Ectodermal cell (in vitro differentiated cells): ENCODE results near the gene KLHDC1. TPM values are rescaled to one million over a fixed set of nuclear protein-coding genes. Genes with fewer than 3 reads are reported as not detected.
"Not testable (repeated sequence)": the region's sequence is repeated elsewhere in the genome, so short reads cannot be mapped to it uniquely, and the experiment has no call there.

ENCODE experiments used
- H3K27ac ChIP-seq: 2 replicates; pipeline ENCODE4 v1.7.0; 2013; ENCODE audit warnings: mild to moderate bottlenecking, low read depth, low read length; ENCODE audit not compliant: insufficient read depth, poor library complexity, severe bottlenecking
- H3K27me3 ChIP-seq: 2 replicates; pipeline ENCODE4 v1.7.0; 2013; ENCODE audit warnings: mild to moderate bottlenecking, low read length; ENCODE audit not compliant: insufficient read depth, control insufficient read depth, poor library complexity, severe bottlenecking
- H3K36me3 ChIP-seq: one replicate; pipeline ENCODE4 v1.7.0; 2013; ENCODE audit warnings: low read length; ENCODE audit not compliant: control insufficient read depth, insufficient read depth
- H3K4me1 ChIP-seq: one replicate; pipeline ENCODE4 v1.7.0; 2013; ENCODE audit warnings: low read length; ENCODE audit not compliant: control insufficient read depth, insufficient read depth
- H3K4me3 ChIP-seq: 2 replicates; pipeline ENCODE4 v1.7.0; 2013; ENCODE audit warnings: low read depth, low read length, control low read depth; ENCODE audit not compliant: insufficient read depth
- H3K9me3 ChIP-seq: 2 replicates; pipeline ENCODE4 v1.7.0; 2013; ENCODE audit warnings: mild to moderate bottlenecking, low read length, moderate library complexity; ENCODE audit not compliant: control insufficient read depth
- WGBS, 2 experiments: methylation state at CpG; one replicate each; pipeline ENCODE4 v1.1.7; 2013; ENCODE audit warnings: missing lambda C conversion rate in 2 of 2; 5-methylcytosine and 5-hydroxymethylcytosine counted together
- polyA plus RNA-seq, 4 experiments: library from polyadenylated mRNA; stranded (reverse); fragments of 50-300 nt; gene quantifications; one replicate each; pipeline ENCODE4 v1.2.3, GENCODE V29; 2013

The KLHDC1 gene
- 0.74 TPM for polyA plus RNA-seq (2013, experiment 1 of 4)
- 0.96 TPM for polyA plus RNA-seq (2013, experiment 2 of 4)
- polyA plus RNA-seq (2013, experiment 3 of 4), result 1.0 TPM
- 1.1 TPM for polyA plus RNA-seq (2013, experiment 4 of 4)

- no peaks in the 10 kb centered on the region for H3K4me1 ChIP-seq
- H3K9me3 ChIP-seq, result no peaks in the 10 kb centered on the region
- peak within 1 kb of the TSS; percentile 26 for H3K27ac ChIP-seq
- no peaks in the 10 kb centered on the region for H3K36me3 ChIP-seq
- peak within 1 kb of the TSS; percentile 67 for H3K4me3 ChIP-seq
- peaks cover 26% of the 10 kb centered on the region for H3K27me3 ChIP-seq
- 3 to 4% methylated on average over 83 to 87 of the region's 88 CpGs for WGBS, 2 experiments
Observed at GRCh38 chr14:49692811-49693734, at the start of gene KLHDC1. TSS of gene KLHDC1 (plus strand) at chr14:49693120. CDS start at chr14:49693195, 75 bp downstream.

- no peak overlapping the region for H3K27ac ChIP-seq
- no peaks in the 10 kb centered on the region for H3K36me3 ChIP-seq
- 94 to 98% methylated on average over 5 to 6 of the region's 6 CpGs for WGBS, 2 experiments
- no peak overlapping the region for H3K4me3 ChIP-seq
- no peaks in the 10 kb centered on the region for H3K27me3 ChIP-seq
- no peaks in the 10 kb centered on the region for H3K4me1 ChIP-seq
- H3K9me3 ChIP-seq, result no peaks in the 10 kb centered on the region
Observed at GRCh38 chr14:49653508-49653907, 39.4 kb upstream of the KLHDC1 start.

GRCh38 chr14:49654511-49654910 is 38.4 kb upstream of the KLHDC1 start:
- Histone ChIP-seq H3K27ac (no peak overlapping the region), H3K36me3 (no peaks in the 10 kb centered on the region), H3K4me3 (no peak overlapping the region), H3K9me3 (no peaks in the 10 kb centered on the region), H3K27me3 (no peaks in the 10 kb centered on the region), H3K4me1 (no peaks in the 10 kb centered on the region)
- WGBS, 2 experiments, result 91% methylated on average over 2 of the region's 3 CpGs; no CpG with 5 or more reads in 1 of the 2 experiments

GRCh38 chr14:49657500-49657899 is 35.4 kb upstream of the KLHDC1 start:
- H3K9me3 ChIP-seq, H3K36me3 ChIP-seq, H3K27me3 ChIP-seq, H3K27ac ChIP-seq, H3K4me3 ChIP-seq, H3K4me1 ChIP-seq: not testable (repeated sequence)
- WGBS, 2 experiments, result 90 to 97% methylated on average over 5 to 6 of the region's 6 CpGs

- no peak overlapping the region for H3K27ac ChIP-seq
- WGBS, 2 experiments, result 80 to 93% methylated on average over 1 of the region's 2 CpGs
- no peaks in the 10 kb centered on the region for H3K36me3 ChIP-seq
Observed at GRCh38 chr14:49659526-49660455, 33.1 kb upstream of the KLHDC1 start.

GRCh38 chr14:49670475-49670874 is 22.4 kb upstream of the KLHDC1 start:
- no peak overlapping the region for H3K27ac ChIP-seq
- no peaks in the 10 kb centered on the region for H3K27me3 ChIP-seq
- H3K36me3 ChIP-seq, result peaks cover 12% of the 10 kb centered on the region
- H3K4me3 ChIP-seq, result no peak overlapping the region
- no peaks in the 10 kb centered on the region for H3K9me3 ChIP-seq
- H3K4me1 ChIP-seq, result no peaks in the 10 kb centered on the region

More at GRCh38 chr14:49659526-49660455, 33.1 kb upstream of the KLHDC1 start:
- H3K4me3 ChIP-seq, result no peak overlapping the region
- H3K9me3 ChIP-seq, result no peaks in the 10 kb centered on the region
- no peaks in the 10 kb centered on the region for H3K4me1 ChIP-seq
- no peaks in the 10 kb centered on the region for H3K27me3 ChIP-seq

GRCh38 chr14:49673586-49673985 is 19.3 kb upstream of the KLHDC1 start:
- 100% methylated on average over 2 of the region's 2 CpGs for WGBS, 2 experiments
- H3K27ac ChIP-seq, result no peak overlapping the region
- peaks cover 12% of the 10 kb centered on the region for H3K36me3 ChIP-seq
- no peak overlapping the region for H3K4me3 ChIP-seq
- no peaks in the 10 kb centered on the region for H3K4me1 ChIP-seq
- H3K9me3 ChIP-seq, result no peaks in the 10 kb centered on the region
- H3K27me3 ChIP-seq, result no peaks in the 10 kb centered on the region

- no peaks in the 10 kb centered on the region for H3K9me3 ChIP-seq
- H3K36me3 ChIP-seq, result peaks cover 29% of the 10 kb centered on the region
- no peak overlapping the region for H3K4me3 ChIP-seq
- H3K4me1 ChIP-seq, result no peaks in the 10 kb centered on the region
- H3K27me3 ChIP-seq, result no peaks in the 10 kb centered on the region
- 96 to 97% methylated on average over 4 of the region's 4 CpGs for WGBS, 2 experiments
- H3K27ac ChIP-seq, result no peak overlapping the region
Observed at GRCh38 chr14:49677643-49678042, 15.3 kb upstream of the KLHDC1 start.

GRCh38 chr14:49679271-49679670 is 13.6 kb upstream of the KLHDC1 start:
- Histone ChIP-seq H3K27ac (no peak overlapping the region), H3K4me3 (no peak overlapping the region), H3K9me3 (no peaks in the 10 kb centered on the region), H3K27me3 (no peaks in the 10 kb centered on the region), H3K4me1 (no peaks in the 10 kb centered on the region), H3K36me3 (peaks cover 34% of the 10 kb centered on the region)
- 94 to 100% methylated on average over 1 to 2 of the region's 2 CpGs for WGBS, 2 experiments

- H3K4me1 ChIP-seq, result no peaks in the 10 kb centered on the region
- 93 to 97% methylated on average over 3 to 4 of the region's 4 CpGs for WGBS, 2 experiments
- peaks cover 12% of the 10 kb centered on the region for H3K36me3 ChIP-seq
- H3K27ac ChIP-seq, result no peak overlapping the region
- no peaks in the 10 kb centered on the region for H3K9me3 ChIP-seq
- H3K27me3 ChIP-seq, result peaks cover 3% of the 10 kb centered on the region
- no peak overlapping the region for H3K4me3 ChIP-seq
Observed at GRCh38 chr14:49686425-49686824, 6.5 kb upstream of the KLHDC1 start.
